GM19324 (cell line): Measurements from ENCODE around the gene METTL16.

Experiments used
- ATAC-seq: cut with Tn5 transposase; IDR thresholded peaks from one replicate; pipeline ENCODE4 v1.9.1; 2021; ENCODE audit warnings: mild to moderate bottlenecking, moderate library complexity; ENCODE audit not compliant: unreplicated experiment, low FRiP score

METTL16 gene

GRCh38 chr17:2369039-2369438 is 142.6 kb downstream of the METTL16 start:
- ATAC-seq: no peak

- ATAC-seq: no peak
Measured at GRCh38 chr17:2368359-2368758, 143.3 kb downstream of the METTL16 start.

- no peak for ATAC-seq
Measured at GRCh38 chr17:2366747-2367494, 144.8 kb downstream of the METTL16 start.
